H1 (cell line): ENCODE measurements around the gene SPAG16. TPM values are rescaled to one million over a fixed set of nuclear protein-coding genes. Genes with fewer than 3 reads are reported as not detected.

Source experiments
- CTCF ChIA-PET: fragments of 300-600 bp; sonication (Branson Sonifier 250); formaldehyde crosslinking; loops from one replicate; lab custom pipeline; 2021; ENCODE audit not compliant: partially characterized antibody; lab: Charles Lee
- POLR2A ChIA-PET: fragments of 300-600 bp; sonication (Branson Sonifier 250); formaldehyde crosslinking; loops from one replicate; lab custom pipeline; 2021; ENCODE audit warnings: inconsistent platforms; ENCODE audit not compliant: partially characterized antibody; lab: Charles Lee
- DNase-seq, 2 experiments: peaks; one replicate each; pipeline versions ENCODE4 v3.0.0 to v3.0.0-alpha.2; 2010 to 2022; ENCODE audit warnings: low spot score in 2 of 2, low read depth in 1 of 2, mixed read lengths in 1 of 2
- FAIRE-seq: peaks from 2 replicates; lab custom pipeline; 2011; peaks lifted over from hg19 to GRCh38; lab: Jason Lieb, UNC
- H2AFZ ChIP-seq: 2 replicates; pipeline ENCODE4 v1.8.1; 2012; ENCODE audit warnings: low read length, inconsistent platforms
- H2AK5ac ChIP-seq: 2 replicates; pipeline ENCODE4 v1.6.1; 2013; ENCODE audit warnings: low read depth, low read length
- H2BK120ac ChIP-seq: replicated peaks from 2 replicates; pipeline ENCODE3; 2013; ENCODE audit warnings: low read depth, low read length, inconsistent platforms
- H2BK12ac ChIP-seq: 2 replicates; pipeline ENCODE4 v1.6.1; 2013; ENCODE audit warnings: low read depth, low read length
- H2BK15ac ChIP-seq: 2 replicates; pipeline ENCODE4 v1.6.1; 2013; ENCODE audit warnings: low read length
- H2BK20ac ChIP-seq: 2 replicates; pipeline ENCODE4 v1.6.1; 2013; ENCODE audit warnings: low read length
- H2BK5ac ChIP-seq: 2 replicates; pipeline ENCODE4 v1.6.1; 2013; ENCODE audit warnings: low read depth, low read length
- H3K14ac ChIP-seq: 2 replicates; pipeline ENCODE4 v1.6.1; 2013; ENCODE audit warnings: inconsistent platforms; ENCODE audit not compliant: insufficient read length
- H3K18ac ChIP-seq: 2 replicates; pipeline ENCODE4 v1.6.1; 2013; ENCODE audit warnings: low read length; ENCODE audit errors: extremely low read depth
- H3K23ac ChIP-seq: 2 replicates; pipeline ENCODE4 v1.6.1; 2013; ENCODE audit warnings: inconsistent platforms; ENCODE audit not compliant: insufficient read length
- H3K23me2 ChIP-seq: 2 replicates; pipeline ENCODE4 v1.6.1; 2013; ENCODE audit warnings: low read depth, low read length
- H3K27ac ChIP-seq: 2 replicates; pipeline ENCODE4 v1.6.1; 2011; ENCODE audit warnings: low read depth, low read length, inconsistent platforms
- H3K27me3 ChIP-seq, 4 experiments: replicated peaks in 1 of 4; 1 replicate in 1 of 4; 2 replicates in 3 of 4; pipeline versions ENCODE4 v1.6.1 to v1.8.1; 2011 to 2013; ENCODE audit warnings: low read length in 3 of 4, mild to moderate bottlenecking in 3 of 4, inconsistent platforms in 2 of 4, mixed read lengths in 2 of 4, moderate library complexity in 1 of 4; ENCODE audit not compliant: control insufficient read depth in 3 of 4, insufficient read depth in 3 of 4; ENCODE audit errors: extremely low read depth in 1 of 4
- H3K36me3 ChIP-seq, 4 experiments: 2 replicates each; pipeline versions ENCODE4 v1.6.1 to v1.8.1; 2011 to 2013; ENCODE audit warnings: mild to moderate bottlenecking in 4 of 4, low read length in 3 of 4, moderate library complexity in 2 of 4, control low read depth in 1 of 4, inconsistent platforms in 1 of 4; ENCODE audit not compliant: insufficient read depth in 4 of 4, control insufficient read depth in 2 of 4
- H3K4ac ChIP-seq: replicated peaks from 2 replicates; pipeline ENCODE3; 2013; ENCODE audit warnings: low read length, low read depth, mixed read lengths, inconsistent platforms; ENCODE audit not compliant: insufficient read length
- H3K4me1 ChIP-seq, 4 experiments: replicated peaks in 1 of 4; 1 replicate in 1 of 4; 2 replicates in 3 of 4; pipeline versions ENCODE4 v1.6.1 to v1.8.1; 2011 to 2013; ENCODE audit warnings: low read length in 3 of 4, inconsistent platforms in 2 of 4, mixed read lengths in 1 of 4; ENCODE audit not compliant: insufficient read depth in 4 of 4, control insufficient read depth in 3 of 4
- H3K4me2 ChIP-seq, 2 experiments: 2 replicates each; pipeline versions ENCODE4 v1.6.1 to v1.8.1; 2011 to 2013; ENCODE audit warnings: low read depth in 2 of 2, low read length in 2 of 2, control low read depth in 1 of 2, inconsistent platforms in 1 of 2, mild to moderate bottlenecking in 1 of 2; ENCODE audit not compliant: insufficient read depth in 1 of 2
- H3K4me3 ChIP-seq, 4 experiments: fragments of 200-600, 300-600 bp in 1 of 4; sonication (generic), shearing (Covaris generic), sonication (Bioruptor Twin) in 1 of 4; 2 replicates each; pipeline versions ENCODE4 v1.5.1 to v1.8.1; 2011 to 2016; ENCODE audit warnings: low read length in 4 of 4, low read depth in 3 of 4, control low read depth in 2 of 4, inconsistent platforms in 2 of 4, mild to moderate bottlenecking in 2 of 4, mixed read lengths in 1 of 4, moderate library complexity in 1 of 4; ENCODE audit not compliant: insufficient read depth in 2 of 4; ENCODE audit errors: extremely low read depth in 1 of 4
- H3K56ac ChIP-seq: replicated peaks from 2 replicates; pipeline ENCODE3; 2013; ENCODE audit warnings: low read depth, mild to moderate bottlenecking, mixed read lengths, low read length, inconsistent platforms; ENCODE audit not compliant: insufficient read length
- H3K79me1 ChIP-seq: 2 replicates; pipeline ENCODE4 v1.6.1; 2013; ENCODE audit warnings: low read depth, low read length, control low read depth
- H3K79me2 ChIP-seq, 2 experiments: 2 replicates each; pipeline versions ENCODE4 v1.6.1 to v1.8.1; 2012 to 2013; ENCODE audit warnings: low read length in 2 of 2, mild to moderate bottlenecking in 2 of 2, inconsistent platforms in 1 of 2; ENCODE audit not compliant: insufficient read depth in 2 of 2, control insufficient read depth in 1 of 2
- H3K9ac ChIP-seq, 4 experiments: replicated peaks in 1 of 4; 1 replicate in 1 of 4; 2 replicates in 3 of 4; pipeline versions ENCODE4 v1.6.1 to v1.8.1; 2011 to 2013; ENCODE audit warnings: low read depth in 3 of 4, low read length in 3 of 4, control low read depth in 2 of 4, mild to moderate bottlenecking in 2 of 4, moderate library complexity in 2 of 4, inconsistent platforms in 1 of 4; ENCODE audit errors: extremely low read depth in 1 of 4
- H3K9me3 ChIP-seq, 2 experiments: 2 replicates each; pipeline versions ENCODE4 v1.6.1 to v1.8.1; 2012 to 2013; ENCODE audit warnings: mild to moderate bottlenecking in 2 of 2, moderate library complexity in 2 of 2, control low read depth in 1 of 2, inconsistent platforms in 1 of 2, low read depth in 1 of 2, low read length in 1 of 2, mixed read lengths in 1 of 2; ENCODE audit not compliant: insufficient read depth in 2 of 2
- H4K20me1 ChIP-seq, 2 experiments: replicated peaks in 1 of 2; 2 replicates each; pipeline versions ENCODE3 to v1.8.1; 2011 to 2013; ENCODE audit warnings: inconsistent platforms in 2 of 2, low read length in 2 of 2, mild to moderate bottlenecking in 1 of 2; ENCODE audit not compliant: insufficient read depth in 2 of 2, control insufficient read depth in 1 of 2
- H4K5ac ChIP-seq: 2 replicates; pipeline ENCODE4 v1.6.1; 2013; ENCODE audit warnings: low read length, low read depth, mixed read lengths, inconsistent platforms; ENCODE audit not compliant: insufficient read length
- H4K8ac ChIP-seq: 2 replicates; pipeline ENCODE4 v1.8.0; 2013; ENCODE audit warnings: mild to moderate bottlenecking, moderate library complexity, low read length, inconsistent platforms; ENCODE audit not compliant: insufficient read depth; ENCODE audit errors: extremely low read depth
- H4K91ac ChIP-seq: replicated peaks from 2 replicates; pipeline ENCODE3; 2013; ENCODE audit warnings: low read length, mixed read lengths, inconsistent platforms; ENCODE audit not compliant: insufficient read length
- BCL11A ChIP-seq, 2 experiments: IDR thresholded peaks; one replicate each; pipeline ENCODE4 v1.6.1; 2011; ENCODE audit warnings: low read depth in 2 of 2, low read length in 2 of 2, mild to moderate bottlenecking in 2 of 2
- CBX5 ChIP-seq: fragments of 300-800, 300-1000 bp; sonication (generic); IDR thresholded peaks from 2 replicates; pipeline ENCODE4 v1.7.1; 2016; ENCODE audit warnings: antibody characterized with exemption, low read length, low read depth
- CTBP2 ChIP-seq: IDR thresholded peaks from 2 replicates; pipeline ENCODE4 v1.7.0; 2011; ENCODE audit warnings: borderline replicate concordance, mild to moderate bottlenecking, moderate library complexity, mixed read lengths, low read length; ENCODE audit not compliant: insufficient read depth, insufficient read length
- JUN ChIP-seq: IDR thresholded peaks from 2 replicates; pipeline ENCODE4 v1.6.1; 2011; ENCODE audit warnings: low read depth, mild to moderate bottlenecking, improper control_type of control experiment, low read length
- POLR2AphosphoS5 ChIP-seq: IDR thresholded peaks from 2 replicates; pipeline ENCODE4 v1.6.1; 2011; ENCODE audit warnings: low read depth, low read length
- WGBS, 2 experiments: shearing (Covaris generic) in 1 of 2; methylation state at CpG; one replicate each; pipeline versions ENCODE4 v1.1.6 to v1.1.7; 2013 to 2015; ENCODE audit warnings: low lambda C conversion rate in 2 of 2, mixed read lengths in 2 of 2, inconsistent platforms in 1 of 2, low coverage in 1 of 2, missing lambda C conversion rate in 1 of 2; ENCODE audit not compliant: insufficient replicate concordance in 2 of 2, insufficient coverage in 1 of 2, insufficient read length in 1 of 2; ENCODE audit errors: extremely low coverage in 1 of 2, missing lambda C conversion rate in 1 of 2; 5-methylcytosine and 5-hydroxymethylcytosine counted together
- polyA plus RNA-seq, 7 experiments: library from polyadenylated mRNA; depleted of rRNA in 3 of 7; stranded (reverse) in 5 of 7; unstranded in 2 of 7; fragments of >200 nt in 5 of 7; fragments of 200-250 nt in 2 of 7; gene quantifications; 1 replicate in 5 of 7; 2 replicates in 1 of 7; 4 replicates in 1 of 7; pipeline versions ENCODE4 v1.2.1 to v1.2.3, GENCODE V29; 2011 to 2013; ENCODE audit warnings: missing spikeins in 2 of 7, mixed read lengths in 2 of 7
- total RNA-seq: library from RNA; stranded (reverse); fragmentation: NEBNext Ultra II Directional; extraction: Animal tissue kit (Norgen Biotek cat#: 25700); gene quantifications from 2 replicates; pipeline ENCODE4 v1.2.1, GENCODE V29; 2021
- TF ChIP-seq, protein P1 (sequence below): IDR thresholded peaks from 2 replicates; pipeline ENCODE4 v1.6.1; 2011; ENCODE audit warnings: low read depth, mild to moderate bottlenecking, low read length; ENCODE audit not compliant: insufficient read depth

Gene SPAG16
- total and polyA plus RNA-seq, 2 of the 8 experiments (the other 6 are each of a cell fraction or from before 2014, with no cell fraction given) = 6.0 to 14.9 TPM

DNA sequence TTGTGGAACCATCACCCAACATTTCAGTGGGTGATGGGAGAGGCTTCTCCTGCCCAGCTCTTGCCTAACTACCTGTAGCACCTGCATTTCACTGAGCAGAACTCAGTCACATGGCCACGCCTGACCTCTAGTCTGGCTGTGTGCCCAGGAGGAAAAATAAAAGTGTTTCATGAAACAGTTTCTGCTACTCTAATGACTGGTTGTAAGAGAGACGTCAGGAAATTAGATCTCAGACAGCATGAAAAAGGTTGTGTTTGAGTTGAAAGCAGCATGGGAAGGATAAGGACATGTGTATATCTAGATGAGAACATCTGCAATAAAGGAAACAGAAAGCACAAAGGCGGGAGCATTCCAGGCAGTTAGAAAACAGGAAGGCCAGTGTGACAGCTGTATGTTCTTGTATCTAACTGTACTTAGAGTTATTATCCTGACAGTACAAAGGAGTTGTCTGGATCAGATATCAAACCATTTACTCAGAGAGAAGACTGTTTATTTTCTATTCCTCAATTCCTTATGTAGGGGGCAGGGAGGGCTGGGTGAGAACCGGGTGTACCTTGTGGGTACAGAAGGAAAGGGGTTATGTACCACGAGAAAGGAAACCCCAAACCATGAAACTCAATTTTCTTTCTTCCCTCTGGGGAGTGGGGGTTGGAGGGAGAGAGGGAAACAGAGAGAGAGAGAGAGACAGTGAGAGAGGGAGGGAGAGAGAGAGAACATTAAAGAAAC, 819.2 kb downstream of the SPAG16 start:
- no peak overlapping the region for H2BK15ac ChIP-seq
- no peaks in the 10 kb centered on the region; a peak in 3 of 7 replicates for H3K27me3 ChIP-seq
- no peaks in the 10 kb centered on the region for H3K36me3 ChIP-seq
- no peaks in the 10 kb centered on the region for H3K79me1 ChIP-seq
- no peaks in the 10 kb centered on the region for H3K9me3 ChIP-seq
- peaks cover 0 to 2% (median under 1%) of the 10 kb centered on the region in 4 experiments; a peak in 2 of 7 replicates for H3K4me1 ChIP-seq
- no peak overlapping the region for H3K4ac ChIP-seq
- no peak overlapping the region for H3K4me2 ChIP-seq
- no peaks in the 10 kb centered on the region for H4K20me1 ChIP-seq
- POLR2A ChIA-PET = no interaction called here
- no peak overlapping the region for H3K9ac ChIP-seq
- H3K79me2 ChIP-seq = no peaks in the 10 kb centered on the region
- H2BK5ac ChIP-seq = no peak overlapping the region
- no peaks in the 10 kb centered on the region for H3K23me2 ChIP-seq
- H3K27ac ChIP-seq = no peak overlapping the region
- H2AFZ ChIP-seq = no peak overlapping the region
- no peak overlapping the region for H4K91ac ChIP-seq
- no peak overlapping the region for H3K18ac ChIP-seq
- no peak overlapping the region for H2BK20ac ChIP-seq
- CTCF ChIA-PET = interaction anchor here (1.1 kb wide), 2 partner anchors 9 to 10 kb away, joined by 3 to 4 read pairs; no protein-coding TSS in a partner anchor
- TF ChIP-seq JUN (no peak), POLR2AphosphoS5 (no peak), CTBP2 (no peak), CBX5 (no peak), BCL11A (IDR thresholded peaks at IDR 0.05; ENCODE audit: low read depth in 2 of 2, low read length in 2 of 2) (no peak)
- TF ChIP-seq, protein P1, sequence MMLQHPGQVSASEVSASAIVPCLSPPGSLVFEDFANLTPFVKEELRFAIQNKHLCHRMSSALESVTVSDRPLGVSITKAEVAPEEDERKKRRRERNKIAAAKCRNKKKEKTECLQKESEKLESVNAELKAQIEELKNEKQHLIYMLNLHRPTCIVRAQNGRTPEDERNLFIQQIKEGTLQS = no peak
- H3K14ac ChIP-seq = no peak overlapping the region
- H3K56ac ChIP-seq = no peak overlapping the region
- no peak overlapping the region for H3K23ac ChIP-seq
- H2BK12ac ChIP-seq = no peak overlapping the region
- no peak overlapping the region for H2AK5ac ChIP-seq
- no peak overlapping the region for H4K5ac ChIP-seq
- no peak overlapping the region for H4K8ac ChIP-seq
- DNase-seq (no peak), FAIRE-seq (no peak)
- H3K4me3 ChIP-seq = no peak overlapping the region
- no peak overlapping the region for H2BK120ac ChIP-seq
- 78% methylated on average over 4 of the region's 5 CpGs; no CpG with 5 or more reads in 1 of the 2 experiments for WGBS, 2 experiments
